HG03135 (cell line): ENCODE data around the gene NSMCE3.
"Not testable (repeated sequence)": the region's sequence is repeated elsewhere in the genome, so short reads cannot be mapped to it uniquely, and the experiment has no call there.

Source experiments
- ATAC-seq: cut with Tn5 transposase; IDR thresholded peaks from one replicate; pipeline ENCODE4 v1.9.1; 2021; ENCODE audit warnings: mild to moderate bottlenecking, moderate library complexity; ENCODE audit not compliant: unreplicated experiment

The NSMCE3 gene

DNA sequence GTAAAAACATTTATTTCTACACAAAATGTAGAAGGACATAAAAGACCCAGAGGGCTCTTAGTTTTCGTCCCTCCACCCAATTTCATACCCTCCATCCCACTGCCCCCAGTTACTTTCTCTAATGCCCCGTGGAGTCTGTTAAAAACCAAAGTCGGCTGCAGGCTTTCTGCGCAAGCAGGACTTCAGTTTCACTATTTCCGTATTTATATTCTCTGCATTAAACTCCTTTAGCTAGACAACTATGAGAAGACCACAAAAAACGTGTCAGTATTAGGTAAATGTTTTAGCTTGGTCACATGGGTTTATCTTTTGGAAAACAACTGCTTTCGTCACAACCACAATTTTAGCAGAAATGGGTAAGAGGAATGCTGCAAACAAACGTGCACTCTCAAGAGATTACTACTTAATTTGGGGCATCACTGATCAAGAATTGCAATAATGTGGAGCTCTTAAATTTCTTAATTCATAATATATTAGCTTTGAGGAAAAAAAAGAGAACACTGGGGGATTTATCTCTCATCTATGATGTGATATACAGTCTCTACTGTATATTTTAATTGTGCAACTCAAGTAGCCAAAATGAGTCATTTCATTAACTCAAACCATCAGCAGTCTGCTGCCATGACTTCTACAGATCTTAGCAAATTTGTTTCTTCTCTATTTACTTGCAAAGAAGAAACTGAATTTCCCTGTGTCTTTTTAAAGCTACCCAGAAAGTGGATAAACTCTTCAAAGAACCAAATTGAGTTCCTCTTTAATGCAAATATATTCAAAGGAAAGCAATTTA is 740 bp upstream of the NSMCE3 start:
- peak; percentile 32 for ATAC-seq

DNA sequence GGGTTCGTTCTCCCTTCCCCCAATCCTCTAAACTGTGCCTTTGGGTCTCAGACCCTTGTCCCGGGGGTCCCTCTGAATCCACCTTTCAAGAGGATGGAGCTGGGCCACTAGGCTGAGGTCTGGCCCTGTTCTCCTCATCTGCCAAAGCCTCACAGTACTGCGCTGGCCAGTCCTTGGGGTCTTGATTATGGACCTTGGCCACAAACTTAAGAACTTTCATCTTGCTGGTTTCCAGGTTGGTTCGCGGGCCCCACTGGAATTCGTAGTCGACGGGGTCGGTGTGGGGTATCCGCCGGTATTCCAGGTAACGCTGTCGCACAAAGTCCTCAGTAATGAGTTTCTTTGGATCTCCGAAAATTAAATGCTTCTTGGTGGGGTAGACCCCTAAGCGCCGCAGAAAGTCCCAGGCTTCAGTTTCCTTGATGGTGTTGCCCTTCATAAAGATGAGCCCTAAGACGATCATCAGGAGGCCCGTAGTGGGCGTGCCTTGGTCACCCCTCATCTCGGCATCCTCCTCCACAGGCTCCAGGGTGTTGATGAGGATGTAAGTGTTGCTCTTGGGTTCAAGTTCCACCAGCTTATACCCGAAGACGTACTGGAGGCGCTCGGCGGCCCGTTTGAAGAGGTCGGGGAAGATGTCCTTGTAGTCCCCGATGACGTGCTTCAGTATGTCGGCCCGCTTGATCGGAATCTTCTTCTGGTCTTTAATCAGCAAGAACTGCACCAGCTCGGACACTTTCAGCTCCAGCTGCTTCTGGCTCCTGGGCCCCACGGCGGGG is 727 bp downstream of the NSMCE3 start:
- ATAC-seq, result peak; percentile 29

DNA sequence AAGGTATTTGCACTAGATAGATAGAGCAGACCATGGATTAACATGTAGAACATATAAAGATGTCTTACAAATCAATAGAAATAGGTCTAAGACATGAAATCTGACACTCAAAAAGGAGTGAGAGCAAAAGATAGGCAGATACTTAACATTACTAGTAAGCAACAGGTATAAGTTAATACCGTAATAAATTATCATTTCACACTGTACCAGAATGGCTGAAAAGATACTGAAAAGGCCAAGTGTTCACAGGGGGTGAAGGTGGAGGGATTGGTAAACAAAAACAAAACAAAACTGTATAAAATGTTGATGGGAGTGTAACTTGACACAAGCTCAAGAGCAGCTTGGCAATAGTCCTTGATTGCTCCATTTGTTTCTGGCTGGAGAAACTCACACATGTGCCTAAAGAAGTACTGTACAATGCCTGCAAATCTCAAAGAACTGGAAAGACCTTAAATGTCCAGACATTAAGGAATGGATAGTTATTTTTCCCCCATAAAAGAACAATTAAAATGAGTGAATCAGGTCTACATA is 3.5 kb downstream of the NSMCE3 start:
- ATAC-seq, result no peak

DNA sequence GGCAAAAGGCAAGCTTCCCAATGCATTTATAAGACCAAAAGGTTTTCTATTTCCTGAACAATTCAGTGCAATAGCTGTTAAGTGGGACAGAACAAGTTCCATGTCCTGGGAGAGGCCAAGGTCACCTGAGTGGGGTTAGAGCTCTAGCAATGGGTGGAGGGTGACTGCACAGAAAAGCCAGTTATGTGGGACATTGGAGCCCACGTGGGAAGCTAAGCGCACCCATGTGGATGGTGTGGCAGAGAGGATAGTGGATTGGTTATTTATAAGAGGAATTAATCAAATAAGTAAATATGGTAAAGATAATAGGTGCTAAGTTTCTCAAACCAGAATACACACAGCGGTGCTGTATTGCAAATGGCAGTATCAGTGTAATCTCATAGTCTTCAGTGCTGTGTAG is 6.3 kb downstream of the NSMCE3 start:
- no peak for ATAC-seq

- ATAC-seq, result no peak
These were observed 6.9 kb downstream of the NSMCE3 start for GRCh38 chr15:29262738-29263137.

- ATAC-seq, result no peak
These were observed 8.7 kb downstream of the NSMCE3 start for GRCh38 chr15:29260896-29261295.

DNA sequence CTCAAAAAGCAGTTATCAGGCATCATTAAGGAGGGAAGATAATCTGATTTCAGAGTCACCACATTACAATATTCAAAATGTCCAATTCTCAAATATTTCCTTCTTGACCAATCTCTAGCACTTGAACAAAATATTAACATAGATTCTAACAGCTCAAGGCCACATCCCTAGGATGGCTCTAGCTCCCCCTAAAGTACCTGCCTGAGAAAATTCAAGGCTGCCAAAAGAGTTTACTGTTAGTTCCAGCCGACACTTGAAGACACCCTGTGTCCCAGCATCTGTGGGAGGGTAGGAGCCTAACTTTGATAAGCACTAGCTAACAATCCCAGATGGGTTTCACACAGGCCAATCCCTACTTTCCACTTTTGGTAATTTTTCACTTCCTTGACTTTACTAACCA is 10.4 kb downstream of the NSMCE3 start:
- no peak for ATAC-seq

GRCh38 chr15:29252234-29252633 is 17.4 kb downstream of the NSMCE3 start:
- no peak for ATAC-seq

- ATAC-seq, result no peak
These were observed 25.1 kb downstream of the NSMCE3 start for GRCh38 chr15:29244544-29244943.

DNA sequence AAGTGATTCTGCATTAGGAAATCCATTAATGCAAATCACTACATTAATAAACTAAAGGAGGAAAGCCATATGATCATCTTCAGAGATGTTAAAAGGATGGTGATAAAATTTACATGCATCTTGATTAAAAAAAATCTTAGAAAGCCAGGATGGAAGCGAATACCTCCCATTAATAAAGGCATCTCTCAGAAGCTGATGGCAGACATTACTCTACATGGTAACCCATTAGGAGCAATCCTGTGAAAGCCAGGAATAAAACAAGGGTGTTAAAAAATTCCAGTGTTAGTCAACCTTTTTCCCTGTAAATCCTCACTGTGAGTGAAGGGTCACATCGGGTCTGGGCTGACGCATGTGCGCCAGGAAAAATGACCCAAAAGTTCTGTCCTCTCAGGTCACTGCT is 25.5 kb downstream of the NSMCE3 start:
- ATAC-seq, result no peak

DNA sequence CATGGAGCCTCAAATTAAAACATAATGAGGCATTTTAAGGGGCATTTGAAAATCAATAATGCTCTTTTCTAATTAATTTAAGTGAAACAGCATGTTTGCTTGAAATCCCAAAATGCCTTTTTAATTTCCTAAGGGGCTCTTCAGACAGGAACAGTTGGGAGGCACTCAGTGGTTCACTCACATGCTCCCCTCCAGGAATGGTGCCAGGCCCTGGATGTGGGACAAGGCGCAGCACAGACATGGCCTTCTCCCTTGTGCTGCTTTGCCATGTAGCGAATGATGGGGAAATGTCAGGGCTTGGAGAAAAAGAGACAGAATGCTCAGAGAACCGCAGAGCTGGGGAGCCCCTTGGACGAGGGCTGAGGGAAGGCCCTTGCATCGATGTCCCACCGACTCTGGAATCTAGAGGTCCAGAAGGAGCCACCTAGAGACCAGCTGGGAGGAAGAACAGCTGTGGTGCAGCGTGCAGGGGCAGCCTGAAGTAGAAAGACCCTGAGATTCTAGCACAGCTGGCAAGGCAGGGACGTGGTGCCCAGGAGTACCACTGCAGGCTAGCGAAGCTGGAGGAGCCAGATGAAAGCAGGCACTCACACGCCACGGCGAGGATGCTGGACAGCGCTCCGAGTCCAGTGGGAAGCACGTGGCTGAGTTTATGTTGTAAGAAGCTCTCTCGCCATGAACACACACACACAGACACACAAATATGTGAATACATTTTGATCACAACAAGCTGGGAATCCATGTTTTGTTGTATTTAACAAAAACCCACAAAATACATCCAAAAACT is 27.0 kb downstream of the NSMCE3 start:
- no peak for ATAC-seq

- ATAC-seq, result no peak
These were observed 28.4 kb downstream of the NSMCE3 start for GRCh38 chr15:29241207-29241606.

DNA sequence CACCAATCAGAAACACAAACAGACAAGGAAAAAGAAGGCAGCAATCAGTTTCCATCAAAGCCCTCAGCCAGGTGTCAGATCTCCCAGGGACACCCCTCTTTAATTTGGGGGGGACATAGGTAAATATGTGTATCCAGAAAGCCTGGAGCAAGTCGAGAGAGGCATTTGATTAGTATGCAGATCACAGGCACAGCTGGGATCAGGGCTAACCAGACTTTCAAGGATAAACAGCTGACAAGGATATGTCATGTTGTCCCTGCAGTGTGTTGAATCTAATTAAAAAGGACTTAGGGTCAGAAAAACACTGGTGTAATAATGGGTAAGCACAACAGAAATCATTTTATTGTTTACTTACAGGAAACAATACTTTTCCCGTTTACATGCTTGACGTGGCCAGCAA is 30.2 kb downstream of the NSMCE3 start:
- no peak for ATAC-seq

- ATAC-seq, result no peak
These were observed 36.1 kb downstream of the NSMCE3 start for GRCh38 chr15:29233566-29233965.

DNA sequence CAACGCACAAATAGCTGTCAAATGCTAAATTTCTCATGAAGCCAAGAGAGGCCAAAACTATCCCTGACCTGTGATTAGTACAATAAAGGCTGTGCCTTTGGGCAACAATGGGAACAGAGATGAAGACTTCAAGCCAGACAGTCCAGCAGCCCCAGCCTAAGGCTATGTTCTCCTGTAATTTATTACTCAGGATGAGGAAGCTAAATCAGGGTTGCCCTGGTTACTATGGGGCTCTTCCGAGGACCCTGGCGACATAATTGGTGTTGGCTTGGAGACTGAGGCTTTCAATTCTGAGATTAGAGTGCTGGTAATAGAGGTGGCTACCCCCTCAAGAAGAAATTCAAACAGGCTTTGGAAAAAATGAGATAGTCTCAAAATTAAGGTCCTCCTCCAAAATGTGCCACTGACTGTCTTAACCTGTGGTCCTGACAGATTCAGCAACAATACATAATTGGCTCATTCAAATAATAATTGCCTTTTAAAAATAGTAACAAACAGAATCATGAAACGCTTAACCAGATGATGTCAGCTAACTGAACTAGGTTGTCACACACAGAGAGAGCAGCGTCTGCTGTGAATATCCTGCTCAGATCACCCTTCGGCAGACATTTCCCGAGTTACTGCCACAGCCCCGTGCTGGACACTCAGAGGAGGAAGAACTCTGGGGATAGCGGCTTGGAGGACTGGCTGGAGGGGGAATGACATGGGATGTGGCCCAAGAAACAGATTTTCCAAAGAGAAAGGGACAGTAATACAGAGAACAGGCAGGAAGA is 43.0 kb downstream of the NSMCE3 start:
- no peak for ATAC-seq

DNA sequence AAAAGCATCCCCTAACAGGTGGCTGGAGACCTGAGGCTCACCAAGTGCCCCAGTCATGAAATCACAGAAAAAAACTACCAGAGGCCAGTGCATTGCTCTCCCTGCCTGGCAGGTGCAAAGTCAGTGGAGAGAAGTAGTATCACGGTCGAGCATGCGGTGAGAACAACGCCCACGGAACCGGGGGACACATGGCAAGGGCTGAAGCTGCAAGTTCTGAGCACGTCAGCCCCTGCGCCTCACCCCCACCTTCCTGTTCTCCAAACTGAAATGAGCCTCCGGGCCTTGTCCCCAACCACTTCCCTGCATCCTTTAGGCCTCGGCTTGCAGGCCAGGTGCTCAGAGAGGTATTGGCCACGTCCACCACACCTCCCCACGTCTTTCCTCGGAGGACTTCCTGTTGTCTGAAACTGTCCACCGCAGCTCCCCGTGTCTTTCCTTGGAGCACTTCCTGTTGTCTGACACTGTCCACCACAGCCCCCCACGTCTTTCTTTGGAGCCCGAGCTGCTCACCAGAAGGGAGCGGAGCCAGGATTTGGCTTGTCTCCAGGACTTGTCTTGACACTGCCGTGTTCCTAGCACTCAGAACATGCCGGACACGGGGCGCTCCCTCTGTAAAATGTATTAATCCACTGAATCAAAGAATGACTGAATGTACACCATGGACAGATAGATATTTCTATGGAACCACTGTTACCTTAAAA is 43.9 kb downstream of the NSMCE3 start:
- ATAC-seq, result no peak

- not testable (repeated sequence) for ATAC-seq
These were observed 44.6 kb downstream of the NSMCE3 start for GRCh38 chr15:29224987-29225363.

DNA sequence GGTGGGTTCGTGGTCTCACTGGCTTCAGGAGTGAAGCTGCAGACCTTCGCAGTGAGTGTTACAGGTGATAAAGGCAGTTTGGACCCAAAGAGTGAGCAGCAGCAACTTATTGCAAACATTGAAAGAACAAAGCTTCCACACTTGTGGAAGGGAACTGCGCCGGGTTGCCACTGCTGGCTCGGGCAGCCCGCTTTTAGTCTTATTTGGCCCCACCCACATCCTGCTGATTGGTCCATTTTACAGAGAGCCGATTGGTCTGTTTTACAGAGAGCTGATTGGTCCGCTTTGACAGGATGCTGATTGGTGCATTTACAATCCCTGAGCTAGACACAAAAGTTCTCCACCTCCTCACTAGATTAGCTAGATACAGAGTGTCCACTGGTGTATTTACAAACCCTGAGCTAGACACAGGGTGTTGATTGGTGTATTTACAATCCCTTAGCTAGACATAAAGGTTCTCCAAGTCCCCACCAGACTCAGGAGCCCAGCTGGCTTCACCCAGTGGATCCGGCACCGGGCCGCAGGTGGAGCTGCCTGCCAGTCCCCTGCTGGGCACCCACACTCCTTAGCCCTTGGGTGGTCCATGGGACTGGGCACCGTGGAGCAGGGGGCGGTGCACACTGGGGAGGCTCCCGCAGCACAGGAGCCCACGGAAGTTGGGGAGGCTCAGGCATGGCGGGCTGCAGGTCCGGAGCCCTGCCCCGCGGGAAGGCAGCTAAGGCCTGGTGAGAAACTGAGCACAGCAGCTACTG is 45.2 kb downstream of the NSMCE3 start:
- not testable (repeated sequence) for ATAC-seq

- no peak for ATAC-seq
These were observed 46.0 kb downstream of the NSMCE3 start for GRCh38 chr15:29223640-29224039.
